Activated CD8-positive, alpha-beta memory T cell treated with anti-CD3 and anti-CD28 coated beads, Interleukin-2, amount 50 U/mL, for 48 hours (primary cell): ENCODE data around the gene ANKLE1.
"Not testable (repeated sequence)": the region's sequence is repeated elsewhere in the genome, so short reads cannot be mapped to it uniquely, and the experiment has no call there.

Experiments used
- DNase-seq: peaks from one replicate; pipeline ENCODE4 v3.0.0-alpha.2; 2020

Gene ANKLE1

GRCh38 chr19:17248011-17248776 lies 33.5 kb upstream of the ANKLE1 start:
- no peak for DNase-seq

GRCh38 chr19:17249887-17250548 lies 31.7 kb upstream of the ANKLE1 start:
- no peak for DNase-seq

GRCh38 chr19:17254636-17255035 lies 27.1 kb upstream of the ANKLE1 start:
- no peak for DNase-seq

- no peak for DNase-seq
Measured at GRCh38 chr19:17255150-17255621, 26.5 kb upstream of the ANKLE1 start.

- DNase-seq = no peak
Measured at GRCh38 chr19:17256130-17256529, 25.6 kb upstream of the ANKLE1 start.

- no peak for DNase-seq
Measured at GRCh38 chr19:17259118-17259780, 22.5 kb upstream of the ANKLE1 start.

GRCh38 chr19:17259934-17260333 lies 21.8 kb upstream of the ANKLE1 start:
- no peak for DNase-seq

- DNase-seq = peak; percentile 97
Measured at GRCh38 chr19:17260842-17261325, 20.8 kb upstream of the ANKLE1 start.

GRCh38 chr19:17262557-17262956 lies 19.1 kb upstream of the ANKLE1 start:
- no peak for DNase-seq

GRCh38 chr19:17263712-17264640 lies 17.7 kb upstream of the ANKLE1 start:
- no peak for DNase-seq

GRCh38 chr19:17264641-17264979 lies 17.1 kb upstream of the ANKLE1 start, which contains the start of gene USHBP1:
USHBP1 (minus strand) TSS chr19:17264745; CDS start chr19:17264299, 446 bp downstream.
- no peak for DNase-seq

- DNase-seq = no peak
Measured at GRCh38 chr19:17266026-17266425, 15.7 kb upstream of the ANKLE1 start.

- no peak for DNase-seq
Measured at GRCh38 chr19:17266589-17266974, 15.1 kb upstream of the ANKLE1 start.

- DNase-seq = peak; percentile 92
Measured at GRCh38 chr19:17266975-17267788, 14.5 kb upstream of the ANKLE1 start, which contains the start of gene BABAM1. BABAM1 (plus strand) TSS chr19:17267443; CDS start chr19:17268807, 1,364 bp downstream.

- DNase-seq = no peak
Measured at GRCh38 chr19:17268754-17269153, 12.9 kb upstream of the ANKLE1 start.

- not testable (repeated sequence) for DNase-seq
Measured at GRCh38 chr19:17274892-17275291, 6.8 kb upstream of the ANKLE1 start.

- DNase-seq = no peak
Measured at GRCh38 chr19:17275441-17276175, 6.1 kb upstream of the ANKLE1 start.

GRCh38 chr19:17279436-17279835 lies 2.3 kb upstream of the ANKLE1 start:
- no peak for DNase-seq

GRCh38 chr19:17282488-17283125 lies 906 bp downstream of the ANKLE1 start:
- DNase-seq = peak; percentile 93

- no peak for DNase-seq
Measured at GRCh38 chr19:17283504-17283996, 1.8 kb downstream of the ANKLE1 start.
